Measurements from ENCODE around the gene TJP3. TPM values are rescaled to one million over a fixed set of nuclear protein-coding genes. Genes with fewer than 3 reads are reported as not detected.

Gene TJP3
- total and polyA plus RNA-seq, 9 donors = 0.18 to 24.4 (median 2.8) TPM; not detected in 2

GRCh38 chr19:3721131-3721886, 13.1 kb downstream of the TJP3 start:
- Histone ChIP-seq H3K36me3 (no peaks in the 10 kb centered on the region), H3K4me3 (peak overlapping the region; percentile 14), H3K9me3 (no peaks in the 10 kb centered on the region), H3K27me3 (peaks cover 2% of the 10 kb centered on the region), H3K27ac (no peak overlapping the region), H3K4me1 (ENCODE audit: insufficient read depth) (no peaks in the 10 kb centered on the region)
- peak; percentile 29 for TF ChIP-seq POLR2A (IDR thresholded peaks at IDR 0.05)
- TF ChIP-seq, protein P1, sequence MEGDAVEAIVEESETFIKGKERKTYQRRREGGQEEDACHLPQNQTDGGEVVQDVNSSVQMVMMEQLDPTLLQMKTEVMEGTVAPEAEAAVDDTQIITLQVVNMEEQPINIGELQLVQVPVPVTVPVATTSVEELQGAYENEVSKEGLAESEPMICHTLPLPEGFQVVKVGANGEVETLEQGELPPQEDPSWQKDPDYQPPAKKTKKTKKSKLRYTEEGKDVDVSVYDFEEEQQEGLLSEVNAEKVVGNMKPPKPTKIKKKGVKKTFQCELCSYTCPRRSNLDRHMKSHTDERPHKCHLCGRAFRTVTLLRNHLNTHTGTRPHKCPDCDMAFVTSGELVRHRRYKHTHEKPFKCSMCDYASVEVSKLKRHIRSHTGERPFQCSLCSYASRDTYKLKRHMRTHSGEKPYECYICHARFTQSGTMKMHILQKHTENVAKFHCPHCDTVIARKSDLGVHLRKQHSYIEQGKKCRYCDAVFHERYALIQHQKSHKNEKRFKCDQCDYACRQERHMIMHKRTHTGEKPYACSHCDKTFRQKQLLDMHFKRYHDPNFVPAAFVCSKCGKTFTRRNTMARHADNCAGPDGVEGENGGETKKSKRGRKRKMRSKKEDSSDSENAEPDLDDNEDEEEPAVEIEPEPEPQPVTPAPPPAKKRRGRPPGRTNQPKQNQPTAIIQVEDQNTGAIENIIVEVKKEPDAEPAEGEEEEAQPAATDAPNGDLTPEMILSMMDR (IDR thresholded peaks at IDR 0.05) = no peak
- DNase-seq = peak; percentile 55 to 83 (median 68)
- intact Hi-C loops (cut with DNase I) = no loop called here
- 13 to 24% (median 18%) methylated on average over 29 to 46 of the region's 46 CpGs for WGBS, 3 donors

DNA sequence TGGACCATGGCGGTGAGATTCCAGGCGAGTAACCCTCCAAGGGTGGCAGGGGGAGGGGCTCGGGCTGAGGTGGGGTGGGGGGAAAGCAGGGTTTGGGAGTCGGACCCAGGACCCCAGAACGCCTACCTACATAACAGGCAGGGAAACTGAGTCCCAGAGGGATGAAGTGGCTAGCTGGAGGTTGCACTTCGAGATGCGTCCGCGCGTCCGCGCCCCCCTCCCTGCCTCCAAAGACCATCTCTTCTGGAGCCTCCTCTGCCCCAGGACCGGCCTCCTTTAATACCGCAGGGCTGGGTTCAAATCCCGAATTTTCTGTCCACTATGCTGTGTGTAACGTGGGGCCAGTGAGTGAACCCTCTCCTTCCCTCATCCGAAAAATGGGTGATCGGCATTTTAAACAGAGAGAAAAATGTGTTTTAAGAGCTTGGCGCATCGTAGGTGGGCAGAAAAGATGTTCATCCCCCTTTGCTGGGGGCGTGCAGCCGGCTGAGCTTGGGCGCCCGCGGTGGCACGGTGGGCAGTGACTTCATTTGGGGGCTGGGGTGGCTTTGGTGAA, 13.8 kb downstream of the TJP3 start:
- WGBS, 3 donors = 1 to 2% (median 2%) methylated on average over 26 of the region's 26 CpGs

DNA sequence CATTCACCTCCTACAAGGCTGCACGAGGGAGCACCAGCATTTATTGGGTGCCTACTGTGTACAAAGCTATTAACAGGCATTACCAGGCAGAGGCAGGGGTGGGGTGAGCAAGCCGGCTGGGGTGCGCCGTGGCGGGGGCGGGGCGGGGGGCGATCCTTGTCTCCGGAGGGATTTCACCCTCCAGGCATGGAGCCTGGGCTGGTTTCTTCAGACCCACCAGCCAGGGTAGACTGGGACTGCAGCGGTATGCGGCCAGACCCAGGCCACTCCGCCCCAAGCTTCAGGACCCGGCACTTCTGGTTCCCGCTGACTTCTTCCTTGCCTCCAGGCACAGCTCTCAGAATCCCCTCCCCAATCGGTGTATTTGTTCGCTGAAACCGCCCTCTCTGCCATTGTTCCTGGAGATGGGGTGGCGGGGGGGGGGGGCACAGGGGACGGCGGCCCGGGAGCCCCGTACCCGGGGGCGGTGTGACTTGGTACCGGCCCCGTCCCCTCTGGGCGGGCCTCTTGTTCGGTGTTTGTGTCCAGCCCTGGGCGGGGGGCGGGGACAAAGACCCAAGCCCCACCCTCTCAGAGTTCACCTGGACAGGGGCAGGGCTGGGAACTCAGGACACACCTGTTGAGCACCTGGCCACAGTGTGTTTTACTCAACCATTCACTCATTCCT, 14.4 kb downstream of the TJP3 start:
- H3K4me1 ChIP-seq (ENCODE audit: insufficient read depth) = no peaks in the 10 kb centered on the region
- H3K4me3 ChIP-seq = peak overlapping the region; percentile 14
- H3K27ac ChIP-seq = no peak overlapping the region
- H3K9me3 ChIP-seq = no peaks in the 10 kb centered on the region
- TF ChIP-seq, protein P1 (IDR thresholded peaks at IDR 0.05) = no peak
- TF ChIP-seq POLR2A (IDR thresholded peaks at IDR 0.05) = no peak
- TF ChIP-seq EP300 (IDR thresholded peaks at IDR 0.05) = no peak
- peaks cover 2% of the 10 kb centered on the region for H3K27me3 ChIP-seq
- no peak for DNase-seq
- intact Hi-C loops (cut with DNase I) = no loop called here
- WGBS, 3 donors = 1 to 7% (median 2%) methylated on average over 26 to 30 of the region's 30 CpGs
- H3K36me3 ChIP-seq = no peaks in the 10 kb centered on the region

More for the DNA sequence above, 13.8 kb downstream of the TJP3 start:
- H3K27ac ChIP-seq = no peak overlapping the region
- DNase-seq = no peak
- peaks cover 2% of the 10 kb centered on the region for H3K27me3 ChIP-seq
- no peaks in the 10 kb centered on the region for H3K36me3 ChIP-seq
- TF ChIP-seq EP300 (IDR thresholded peaks at IDR 0.05) (no peak), POLR2A (IDR thresholded peaks at IDR 0.05) (no peak)
- TF ChIP-seq, protein P1 (IDR thresholded peaks at IDR 0.05) = no peak
- peak overlapping the region; percentile 14 for H3K4me3 ChIP-seq
- intact Hi-C loops (cut with DNase I) = no loop called here
- no peaks in the 10 kb centered on the region for H3K4me1 ChIP-seq (ENCODE audit: insufficient read depth)
- H3K9me3 ChIP-seq = no peaks in the 10 kb centered on the region

DNA sequence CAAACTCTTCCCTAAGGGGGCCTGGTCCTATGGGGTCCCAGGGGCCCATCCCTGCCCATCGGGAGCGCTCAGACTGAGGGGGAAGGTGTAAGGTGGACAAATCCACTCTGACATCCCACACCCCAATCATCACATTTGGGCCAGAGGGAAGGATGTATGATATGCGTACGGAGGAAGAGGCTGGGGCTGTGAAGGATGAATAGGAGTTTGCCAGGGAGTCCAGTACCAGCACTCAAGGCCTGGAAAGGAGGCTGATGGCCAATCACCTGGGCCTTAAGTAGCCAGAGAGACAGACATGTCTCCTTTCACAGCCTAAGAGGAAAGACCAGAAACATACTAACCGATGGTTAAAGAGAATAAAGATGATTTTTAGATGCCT, 14.9 kb downstream of the TJP3 start:
- peaks cover 2% of the 10 kb centered on the region for H3K27me3 ChIP-seq
- intact Hi-C loops (cut with DNase I) = no loop called here

More for the DNA sequence above, 14.9 kb downstream of the TJP3 start:
- Histone ChIP-seq H3K4me3 (no peak overlapping the region), H3K27ac (no peak overlapping the region), H3K9me3 (no peaks in the 10 kb centered on the region), H3K4me1 (ENCODE audit: insufficient read depth) (no peaks in the 10 kb centered on the region), H3K36me3 (no peaks in the 10 kb centered on the region)
- 68 to 71% (median 68%) methylated on average over 5 of the region's 5 CpGs for WGBS, 3 donors
- TF ChIP-seq, protein P1 (IDR thresholded peaks at IDR 0.05) = no peak
- TF ChIP-seq POLR2A (IDR thresholded peaks at IDR 0.05) (no peak), EP300 (IDR thresholded peaks at IDR 0.05) (no peak)
- DNase-seq = no peak
